Measurements from ENCODE around the gene CD82.

Gene CD82

DNA sequence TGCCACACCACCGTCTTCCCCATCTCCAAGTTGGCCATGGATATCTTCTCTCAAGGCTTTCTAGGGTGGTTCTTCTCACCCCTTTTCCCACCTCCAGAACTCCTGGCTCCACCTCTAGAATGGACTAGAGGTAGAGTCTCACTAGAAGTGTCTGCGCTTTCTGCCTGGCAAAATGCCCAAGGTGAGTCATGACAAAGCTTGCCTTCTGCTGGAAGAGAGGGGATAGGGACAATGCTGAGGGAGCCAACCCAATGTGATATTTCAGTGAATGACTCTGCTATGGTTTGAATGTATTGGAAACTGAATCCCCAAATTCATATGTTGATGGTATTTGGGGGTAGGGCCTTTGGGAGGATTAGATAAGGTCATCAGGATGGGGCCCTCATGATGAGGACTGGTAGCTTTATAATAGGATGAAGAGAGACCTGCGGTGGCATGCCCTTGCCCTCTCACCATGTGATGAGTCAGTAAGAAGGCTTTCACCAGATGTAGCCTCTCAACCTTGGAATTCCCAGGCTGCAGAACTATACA is 4.1 kb upstream of the CD82 start:
- ATAC-seq, result no peak
- TF ChIP-seq ZC3H10 (CRISPR knock-in tag; IDR thresholded peaks at IDR 0.05) (no peak), ZNF8 (CRISPR knock-in tag; IDR thresholded peaks at IDR 0.05) (no peak), CSDC2 (CRISPR knock-in tag; IDR thresholded peaks at IDR 0.05) (no peak), RARB (CRISPR knock-in tag; IDR thresholded peaks at IDR 0.05) (no peak), PPARA (CRISPR knock-in tag; IDR thresholded peaks at IDR 0.05; ENCODE audit: borderline replicate concordance) (no peak), TCF4 (CRISPR knock-in tag; IDR thresholded peaks at IDR 0.05; ENCODE audit: borderline replicate concordance) (no peak), ISL1 (CRISPR knock-in tag; IDR thresholded peaks at IDR 0.05) (no peak), GLIS3 (CRISPR knock-in tag; IDR thresholded peaks at IDR 0.05) (no peak), TOX (CRISPR knock-in tag; IDR thresholded peaks at IDR 0.05; ENCODE audit: borderline replicate concordance) (no peak), ZNF70 (CRISPR knock-in tag; IDR thresholded peaks at IDR 0.05) (no peak)
- TF ChIP-seq, protein P1, sequence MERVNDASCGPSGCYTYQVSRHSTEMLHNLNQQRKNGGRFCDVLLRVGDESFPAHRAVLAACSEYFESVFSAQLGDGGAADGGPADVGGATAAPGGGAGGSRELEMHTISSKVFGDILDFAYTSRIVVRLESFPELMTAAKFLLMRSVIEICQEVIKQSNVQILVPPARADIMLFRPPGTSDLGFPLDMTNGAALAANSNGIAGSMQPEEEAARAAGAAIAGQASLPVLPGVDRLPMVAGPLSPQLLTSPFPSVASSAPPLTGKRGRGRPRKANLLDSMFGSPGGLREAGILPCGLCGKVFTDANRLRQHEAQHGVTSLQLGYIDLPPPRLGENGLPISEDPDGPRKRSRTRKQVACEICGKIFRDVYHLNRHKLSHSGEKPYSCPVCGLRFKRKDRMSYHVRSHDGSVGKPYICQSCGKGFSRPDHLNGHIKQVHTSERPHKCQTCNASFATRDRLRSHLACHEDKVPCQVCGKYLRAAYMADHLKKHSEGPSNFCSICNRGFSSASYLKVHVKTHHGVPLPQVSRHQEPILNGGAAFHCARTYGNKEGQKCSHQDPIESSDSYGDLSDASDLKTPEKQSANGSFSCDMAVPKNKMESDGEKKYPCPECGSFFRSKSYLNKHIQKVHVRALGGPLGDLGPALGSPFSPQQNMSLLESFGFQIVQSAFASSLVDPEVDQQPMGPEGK (CRISPR knock-in tag; IDR thresholded peaks at IDR 0.05; ENCODE audit: borderline replicate concordance), result no peak
- TF ChIP-seq, protein P2, sequence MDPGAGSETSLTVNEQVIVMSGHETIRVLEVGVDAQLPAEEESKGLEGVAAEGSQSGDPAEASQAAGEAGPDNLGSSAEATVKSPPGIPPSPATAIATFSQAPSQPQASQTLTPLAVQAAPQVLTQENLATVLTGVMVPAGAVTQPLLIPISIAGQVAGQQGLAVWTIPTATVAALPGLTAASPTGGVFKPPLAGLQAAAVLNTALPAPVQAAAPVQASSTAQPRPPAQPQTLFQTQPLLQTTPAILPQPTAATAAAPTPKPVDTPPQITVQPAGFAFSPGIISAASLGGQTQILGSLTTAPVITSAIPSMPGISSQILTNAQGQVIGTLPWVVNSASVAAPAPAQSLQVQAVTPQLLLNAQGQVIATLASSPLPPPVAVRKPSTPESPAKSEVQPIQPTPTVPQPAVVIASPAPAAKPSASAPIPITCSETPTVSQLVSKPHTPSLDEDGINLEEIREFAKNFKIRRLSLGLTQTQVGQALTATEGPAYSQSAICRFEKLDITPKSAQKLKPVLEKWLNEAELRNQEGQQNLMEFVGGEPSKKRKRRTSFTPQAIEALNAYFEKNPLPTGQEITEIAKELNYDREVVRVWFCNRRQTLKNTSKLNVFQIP (CRISPR knock-in tag; IDR thresholded peaks at IDR 0.05; ENCODE audit: borderline replicate concordance, low read depth), result no peak
- TF ChIP-seq, protein P3, sequence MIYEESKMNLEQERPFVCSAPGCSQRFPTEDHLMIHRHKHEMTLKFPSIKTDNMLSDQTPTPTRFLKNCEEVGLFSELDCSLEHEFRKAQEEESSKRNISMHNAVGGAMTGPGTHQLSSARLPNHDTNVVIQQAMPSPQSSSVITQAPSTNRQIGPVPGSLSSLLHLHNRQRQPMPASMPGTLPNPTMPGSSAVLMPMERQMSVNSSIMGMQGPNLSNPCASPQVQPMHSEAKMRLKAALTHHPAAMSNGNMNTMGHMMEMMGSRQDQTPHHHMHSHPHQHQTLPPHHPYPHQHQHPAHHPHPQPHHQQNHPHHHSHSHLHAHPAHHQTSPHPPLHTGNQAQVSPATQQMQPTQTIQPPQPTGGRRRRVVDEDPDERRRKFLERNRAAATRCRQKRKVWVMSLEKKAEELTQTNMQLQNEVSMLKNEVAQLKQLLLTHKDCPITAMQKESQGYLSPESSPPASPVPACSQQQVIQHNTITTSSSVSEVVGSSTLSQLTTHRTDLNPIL (CRISPR knock-in tag; IDR thresholded peaks at IDR 0.05; ENCODE audit: low read depth), result no peak

DNA sequence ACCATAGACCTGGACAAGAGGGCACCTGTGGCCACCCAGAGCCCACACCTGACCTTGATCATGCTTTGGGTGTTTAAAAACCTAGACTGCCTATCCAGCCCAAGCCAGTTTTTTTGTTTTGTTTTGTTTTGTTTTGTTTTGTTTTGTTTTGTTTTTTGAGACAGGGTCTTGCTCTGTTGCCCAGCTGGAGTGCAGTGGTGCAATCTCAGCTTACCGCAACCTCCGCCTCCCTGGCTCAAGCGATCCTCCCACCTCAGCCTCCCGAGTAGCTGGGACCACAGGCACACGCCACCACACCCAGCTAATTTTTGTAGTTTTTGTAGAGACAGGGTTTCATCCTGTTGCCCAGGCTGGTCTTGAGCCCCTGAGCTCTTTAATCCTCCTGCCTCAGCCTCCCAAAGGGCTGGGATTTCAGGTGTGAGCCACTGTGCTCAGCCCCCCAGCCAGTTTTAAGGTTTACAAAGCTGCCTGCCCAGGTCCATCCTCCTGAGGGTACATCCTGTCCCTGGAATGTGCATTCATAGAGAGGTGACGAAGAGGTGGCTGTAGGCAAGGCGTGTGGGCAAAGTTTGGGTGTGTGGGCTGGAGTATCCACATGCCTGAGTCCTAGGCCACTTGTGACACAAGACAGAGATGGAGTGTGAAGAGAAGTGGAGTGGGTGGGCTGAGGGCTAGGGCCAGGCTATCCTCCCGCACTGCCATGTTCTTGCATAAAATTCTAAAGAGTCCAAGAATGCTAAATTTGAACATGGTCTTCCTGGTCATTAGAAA is 3.3 kb upstream of the CD82 start:
- TF ChIP-seq ZFP3 (CRISPR knock-in tag; IDR thresholded peaks at IDR 0.05) (no peak), BACH2 (CRISPR knock-in tag; IDR thresholded peaks at IDR 0.05; ENCODE audit: borderline replicate concordance) (no peak), TCF4 (CRISPR knock-in tag; IDR thresholded peaks at IDR 0.05; ENCODE audit: borderline replicate concordance) (no peak), ZNF70 (CRISPR knock-in tag; IDR thresholded peaks at IDR 0.05) (no peak), ARNTL (CRISPR knock-in tag; IDR thresholded peaks at IDR 0.05; ENCODE audit: borderline replicate concordance, low read depth) (no peak), GLIS3 (CRISPR knock-in tag; IDR thresholded peaks at IDR 0.05) (no peak), OSR1 (CRISPR knock-in tag; IDR thresholded peaks at IDR 0.05) (no peak), ZNF8 (CRISPR knock-in tag; IDR thresholded peaks at IDR 0.05) (no peak), ISL1 (CRISPR knock-in tag; IDR thresholded peaks at IDR 0.05) (no peak), ESRRG (CRISPR knock-in tag; IDR thresholded peaks at IDR 0.05) (no peak), TOX (CRISPR knock-in tag; IDR thresholded peaks at IDR 0.05; ENCODE audit: borderline replicate concordance) (no peak), SNAI2 (CRISPR knock-in tag; IDR thresholded peaks at IDR 0.05) (no peak)
- TF ChIP-seq, protein P2 (CRISPR knock-in tag; IDR thresholded peaks at IDR 0.05; ENCODE audit: borderline replicate concordance, low read depth), result no peak
- TF ChIP-seq, protein P4, sequence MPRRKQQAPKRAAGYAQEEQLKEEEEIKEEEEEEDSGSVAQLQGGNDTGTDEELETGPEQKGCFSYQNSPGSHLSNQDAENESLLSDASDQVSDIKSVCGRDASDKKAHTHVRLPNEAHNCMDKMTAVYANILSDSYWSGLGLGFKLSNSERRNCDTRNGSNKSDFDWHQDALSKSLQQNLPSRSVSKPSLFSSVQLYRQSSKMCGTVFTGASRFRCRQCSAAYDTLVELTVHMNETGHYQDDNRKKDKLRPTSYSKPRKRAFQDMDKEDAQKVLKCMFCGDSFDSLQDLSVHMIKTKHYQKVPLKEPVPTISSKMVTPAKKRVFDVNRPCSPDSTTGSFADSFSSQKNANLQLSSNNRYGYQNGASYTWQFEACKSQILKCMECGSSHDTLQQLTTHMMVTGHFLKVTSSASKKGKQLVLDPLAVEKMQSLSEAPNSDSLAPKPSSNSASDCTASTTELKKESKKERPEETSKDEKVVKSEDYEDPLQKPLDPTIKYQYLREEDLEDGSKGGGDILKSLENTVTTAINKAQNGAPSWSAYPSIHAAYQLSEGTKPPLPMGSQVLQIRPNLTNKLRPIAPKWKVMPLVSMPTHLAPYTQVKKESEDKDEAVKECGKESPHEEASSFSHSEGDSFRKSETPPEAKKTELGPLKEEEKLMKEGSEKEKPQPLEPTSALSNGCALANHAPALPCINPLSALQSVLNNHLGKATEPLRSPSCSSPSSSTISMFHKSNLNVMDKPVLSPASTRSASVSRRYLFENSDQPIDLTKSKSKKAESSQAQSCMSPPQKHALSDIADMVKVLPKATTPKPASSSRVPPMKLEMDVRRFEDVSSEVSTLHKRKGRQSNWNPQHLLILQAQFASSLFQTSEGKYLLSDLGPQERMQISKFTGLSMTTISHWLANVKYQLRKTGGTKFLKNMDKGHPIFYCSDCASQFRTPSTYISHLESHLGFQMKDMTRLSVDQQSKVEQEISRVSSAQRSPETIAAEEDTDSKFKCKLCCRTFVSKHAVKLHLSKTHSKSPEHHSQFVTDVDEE (CRISPR knock-in tag; IDR thresholded peaks at IDR 0.05), result no peak
- TF ChIP-seq, protein P1 (CRISPR knock-in tag; IDR thresholded peaks at IDR 0.05; ENCODE audit: borderline replicate concordance), result no peak
- TF ChIP-seq, protein P5, sequence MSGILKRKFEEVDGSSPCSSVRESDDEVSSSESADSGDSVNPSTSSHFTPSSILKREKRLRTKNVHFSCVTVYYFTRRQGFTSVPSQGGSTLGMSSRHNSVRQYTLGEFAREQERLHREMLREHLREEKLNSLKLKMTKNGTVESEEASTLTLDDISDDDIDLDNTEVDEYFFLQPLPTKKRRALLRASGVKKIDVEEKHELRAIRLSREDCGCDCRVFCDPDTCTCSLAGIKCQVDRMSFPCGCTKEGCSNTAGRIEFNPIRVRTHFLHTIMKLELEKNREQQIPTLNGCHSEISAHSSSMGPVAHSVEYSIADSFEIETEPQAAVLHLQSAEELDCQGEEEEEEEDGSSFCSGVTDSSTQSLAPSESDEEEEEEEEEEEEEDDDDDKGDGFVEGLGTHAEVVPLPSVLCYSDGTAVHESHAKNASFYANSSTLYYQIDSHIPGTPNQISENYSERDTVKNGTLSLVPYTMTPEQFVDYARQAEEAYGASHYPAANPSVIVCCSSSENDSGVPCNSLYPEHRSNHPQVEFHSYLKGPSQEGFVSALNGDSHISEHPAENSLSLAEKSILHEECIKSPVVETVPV (CRISPR knock-in tag; IDR thresholded peaks at IDR 0.05), result no peak
- TF ChIP-seq, protein P3 (CRISPR knock-in tag; IDR thresholded peaks at IDR 0.05; ENCODE audit: low read depth), result no peak
- no peak for ATAC-seq

Measured in SK-N-SH treated with all-trans-retinoic acid at 6 μM for 48 hours (cell line).